Raji (cell line): ENCODE results near the gene ZFP92.

Experiments
- POLR2A ChIP-seq: IDR thresholded peaks from 2 replicates; pipeline ENCODE4 v1.6.1; 2011; ENCODE audit warnings: low read depth, low read length, control low read depth; ENCODE audit not compliant: insufficient read depth

The ZFP92 gene

GRCh38 chrX:153414856-153415510, 3.7 kb downstream of the ZFP92 start:
- TF ChIP-seq POLR2A = no peak

- TF ChIP-seq POLR2A = no peak
Measured at GRCh38 chrX:153416781-153417450, 5.6 kb downstream of the ZFP92 start.

- no peak for TF ChIP-seq POLR2A
Measured at GRCh38 chrX:153417637-153418036, 6.4 kb downstream of the ZFP92 start.

GRCh38 chrX:153420851-153421599, 9.8 kb downstream of the ZFP92 start:
- TF ChIP-seq POLR2A = no peak

- TF ChIP-seq POLR2A = no peak
Measured at GRCh38 chrX:153421856-153422255, 10.6 kb downstream of the ZFP92 start.

GRCh38 chrX:153423652-153424051, 12.4 kb downstream of the ZFP92 start:
- TF ChIP-seq POLR2A = no peak

- TF ChIP-seq POLR2A = no peak
Measured at GRCh38 chrX:153426204-153426603, 14.9 kb downstream of the ZFP92 start.

- TF ChIP-seq POLR2A = no peak
Measured at GRCh38 chrX:153430796-153431195, 19.5 kb downstream of the ZFP92 start.

- TF ChIP-seq POLR2A = no peak
Measured at GRCh38 chrX:153433161-153433680, 21.9 kb downstream of the ZFP92 start.

GRCh38 chrX:153433781-153434285, 22.6 kb downstream of the ZFP92 start:
- TF ChIP-seq POLR2A = no peak

GRCh38 chrX:153434801-153435200, 23.5 kb downstream of the ZFP92 start:
- TF ChIP-seq POLR2A = no peak

GRCh38 chrX:153435845-153436244, 24.6 kb downstream of the ZFP92 start:
- no peak for TF ChIP-seq POLR2A

GRCh38 chrX:153438532-153438931, 27.3 kb downstream of the ZFP92 start:
- TF ChIP-seq POLR2A = no peak

GRCh38 chrX:153439977-153440376, 28.7 kb downstream of the ZFP92 start:
- TF ChIP-seq POLR2A = no peak

GRCh38 chrX:153440556-153441135, 29.4 kb downstream of the ZFP92 start:
- TF ChIP-seq POLR2A = no peak
